Measurements from ENCODE around the gene TM9SF3.
A peak's percentile ranks its signal among the peaks of the same experiment; 100 is the strongest.

GRCh38 chr10:96491303-96491702 lies 95.5 kb downstream of the TM9SF3 start:
- TF ChIP-seq CTCF (IDR thresholded peaks at IDR 0.05 in 2 of 3, conservative IDR thresholded peaks at IDR 0.05 in 1 of 3; ENCODE audit: borderline replicate concordance in 1 of 3, insufficient read depth in 1 of 3, low read depth in 2 of 3, low read length in 2 of 3): peak; percentile 45 to 75 (median 52)
- no peak for TF ChIP-seq ZFX (IDR thresholded peaks at IDR 0.05)
- TF ChIP-seq RAD21 (IDR thresholded peaks at IDR 0.05; ENCODE audit: low read depth): peak; percentile 78
- no peak for TF ChIP-seq POLR2AphosphoS5 (IDR thresholded peaks at IDR 0.05; ENCODE audit: low read depth, low read length)
- TF ChIP-seq, protein P1, sequence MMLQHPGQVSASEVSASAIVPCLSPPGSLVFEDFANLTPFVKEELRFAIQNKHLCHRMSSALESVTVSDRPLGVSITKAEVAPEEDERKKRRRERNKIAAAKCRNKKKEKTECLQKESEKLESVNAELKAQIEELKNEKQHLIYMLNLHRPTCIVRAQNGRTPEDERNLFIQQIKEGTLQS (IDR thresholded peaks at IDR 0.05): no peak
- TF ChIP-seq EZH2 (IDR thresholded peaks at IDR 0.05): no peak
- TF ChIP-seq MAX (IDR thresholded peaks at IDR 0.05): no peak
- no peak for TF ChIP-seq CEBPB (IDR thresholded peaks at IDR 0.05; ENCODE audit: low read depth)

Measured in HCT116 (cell line).